Measurements from ENCODE around the gene THAP5. TPM values are rescaled to one million over a fixed set of nuclear protein-coding genes. Genes with fewer than 3 reads are reported as not detected.

Gene THAP5
- total RNA-seq, 1 experiment from 2014 or later = 11.8 TPM

DNA sequence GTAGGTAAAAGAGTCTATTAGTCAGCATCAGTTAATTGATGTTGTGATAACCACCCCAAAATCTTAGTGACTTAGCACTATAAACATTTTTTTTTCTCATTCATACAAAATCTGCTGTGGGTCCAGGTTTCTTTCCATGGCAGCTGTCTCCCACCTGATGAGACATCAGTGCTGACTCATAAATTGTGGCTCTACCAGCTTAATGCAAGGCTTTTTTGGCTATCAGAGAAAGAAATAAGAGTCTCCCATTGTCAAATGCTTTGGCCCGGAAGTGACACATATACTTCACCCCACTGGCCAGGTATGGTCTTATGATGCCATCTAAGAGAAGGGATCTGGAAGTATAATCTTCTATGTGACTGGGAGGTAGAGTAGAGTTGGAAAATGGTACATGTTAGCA lies 14.7 kb upstream of the THAP5 start:
- DNase-seq = peak; percentile 70
- Histone ChIP-seq H4K20me1 (ENCODE audit: low read length) (no peaks in the 10 kb centered on the region), H3K4me2 (ENCODE audit: low read length) (no peak overlapping the region), H3K9me2 (replicated peaks; ENCODE audit: low read length) (no peaks in the 10 kb centered on the region), H3K36me3 (ENCODE audit: low read depth, low read length) (peaks cover 4% of the 10 kb centered on the region; the same call in 1 of the 2 replicates), H3K27me3 (ENCODE audit: low read length) (no peaks in the 10 kb centered on the region), H3K4me1 (ENCODE audit: insufficient read depth, low read length) (peaks cover 14% of the 10 kb centered on the region; the same call in 1 of the 2 replicates), H3F3A (ENCODE audit: low read length, unreplicated experiment) (no peaks in the 10 kb centered on the region), H3K27ac (ENCODE audit: low read length) (no peak overlapping the region), H3K4me3 (ENCODE audit: low read length) (no peak overlapping the region), H3K9ac (ENCODE audit: low read length) (no peak overlapping the region), H3K79me2 (ENCODE audit: low read length) (no peaks in the 10 kb centered on the region), H3K9me3 (ENCODE audit: low read length) (no peaks in the 10 kb centered on the region), H2AFZ (ENCODE audit: low read length) (no peak overlapping the region)
- peak; percentile 62 for ATAC-seq
- TF ChIP-seq, protein P1, sequence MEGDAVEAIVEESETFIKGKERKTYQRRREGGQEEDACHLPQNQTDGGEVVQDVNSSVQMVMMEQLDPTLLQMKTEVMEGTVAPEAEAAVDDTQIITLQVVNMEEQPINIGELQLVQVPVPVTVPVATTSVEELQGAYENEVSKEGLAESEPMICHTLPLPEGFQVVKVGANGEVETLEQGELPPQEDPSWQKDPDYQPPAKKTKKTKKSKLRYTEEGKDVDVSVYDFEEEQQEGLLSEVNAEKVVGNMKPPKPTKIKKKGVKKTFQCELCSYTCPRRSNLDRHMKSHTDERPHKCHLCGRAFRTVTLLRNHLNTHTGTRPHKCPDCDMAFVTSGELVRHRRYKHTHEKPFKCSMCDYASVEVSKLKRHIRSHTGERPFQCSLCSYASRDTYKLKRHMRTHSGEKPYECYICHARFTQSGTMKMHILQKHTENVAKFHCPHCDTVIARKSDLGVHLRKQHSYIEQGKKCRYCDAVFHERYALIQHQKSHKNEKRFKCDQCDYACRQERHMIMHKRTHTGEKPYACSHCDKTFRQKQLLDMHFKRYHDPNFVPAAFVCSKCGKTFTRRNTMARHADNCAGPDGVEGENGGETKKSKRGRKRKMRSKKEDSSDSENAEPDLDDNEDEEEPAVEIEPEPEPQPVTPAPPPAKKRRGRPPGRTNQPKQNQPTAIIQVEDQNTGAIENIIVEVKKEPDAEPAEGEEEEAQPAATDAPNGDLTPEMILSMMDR (conservative IDR thresholded peaks at IDR 0.05; ENCODE audit: low read depth, low read length) = no peak
- TF ChIP-seq EZH2phosphoT487 (IDR thresholded peaks at IDR 0.05; ENCODE audit: borderline replicate concordance, low read length) (no peak), EZH2 (IDR thresholded peaks at IDR 0.05; ENCODE audit: low read length, unreplicated experiment) (no peak)
- intact Hi-C loops (cut with micrococcal nuclease) = no loop called here
- BruUV-seq (replicated peaks) = no TSS peak
- ChIA-PET POLR2A (ENCODE audit: unreplicated experiment) (no interaction called here), CTCF (no interaction called here)

DNA sequence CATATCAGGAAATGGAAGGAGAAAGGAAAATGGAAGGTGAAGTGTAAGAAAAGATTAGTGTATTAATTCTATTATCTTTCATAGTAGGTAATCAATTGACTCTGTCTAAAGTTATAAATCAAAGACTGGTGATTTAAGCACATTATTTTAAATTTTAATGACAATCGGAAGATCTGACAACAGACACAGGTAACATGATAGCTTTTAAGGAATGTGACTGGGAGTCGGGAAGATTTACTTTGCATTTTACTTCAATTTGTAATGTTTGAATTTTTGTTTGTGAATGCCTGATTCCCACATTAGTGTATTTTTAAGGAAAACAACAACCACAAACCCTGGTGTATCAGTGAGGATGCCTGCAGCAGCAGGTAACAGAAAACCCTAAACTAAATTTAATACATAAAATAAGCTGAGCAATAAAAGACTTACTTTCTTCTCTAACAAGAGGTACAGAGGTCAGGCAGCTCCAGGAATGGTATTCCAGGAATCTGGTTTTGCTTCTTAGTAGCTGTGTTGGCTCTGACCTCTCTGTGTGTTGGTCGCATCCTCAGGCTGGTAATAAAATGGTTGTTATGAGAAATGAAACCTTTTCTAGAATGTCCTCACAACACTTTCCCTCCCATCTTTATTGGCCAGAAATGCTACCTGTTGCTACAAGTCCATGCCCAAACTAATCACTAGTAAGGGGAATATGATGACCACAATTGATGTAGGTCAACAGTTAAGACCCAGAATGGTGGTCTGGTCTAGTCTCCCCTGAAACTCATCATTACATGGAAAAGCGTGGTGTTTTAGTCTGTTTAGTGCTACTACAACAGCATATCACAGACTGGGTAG lies 12.4 kb upstream of the THAP5 start:
- Histone ChIP-seq H3K9me3 (ENCODE audit: low read length) (no peaks in the 10 kb centered on the region), H3K9ac (ENCODE audit: low read length) (no peak overlapping the region), H4K20me1 (ENCODE audit: low read length) (no peaks in the 10 kb centered on the region), H3F3A (ENCODE audit: low read length, unreplicated experiment) (no peaks in the 10 kb centered on the region), H3K27ac (ENCODE audit: low read length) (no peak overlapping the region), H3K27me3 (ENCODE audit: low read length) (no peaks in the 10 kb centered on the region), H3K9me2 (replicated peaks; ENCODE audit: low read length) (no peaks in the 10 kb centered on the region), H3K4me2 (ENCODE audit: low read length) (peak overlapping the region; percentile 52), H3K4me1 (ENCODE audit: insufficient read depth, low read length) (peaks cover 14% of the 10 kb centered on the region; the same call in 1 of the 2 replicates), H3K36me3 (ENCODE audit: low read depth, low read length) (peaks cover 4% of the 10 kb centered on the region), H3K79me2 (ENCODE audit: low read length) (no peaks in the 10 kb centered on the region), H3K4me3 (ENCODE audit: low read length) (peak overlapping the region; percentile 18; the same call in 1 of the 2 replicates), H2AFZ (ENCODE audit: low read length) (peak overlapping the region; percentile 3; the same call in 1 of the 2 replicates)
- BruUV-seq (replicated peaks) = no TSS peak
- DNase-seq = peak; percentile 52
- no peak for ATAC-seq
- intact Hi-C loops (cut with micrococcal nuclease) = no loop called here
- TF ChIP-seq EZH2 (IDR thresholded peaks at IDR 0.05; ENCODE audit: low read length, unreplicated experiment) = no peak
- TF ChIP-seq EZH2phosphoT487 (IDR thresholded peaks at IDR 0.05; ENCODE audit: borderline replicate concordance, low read length) = no peak
- TF ChIP-seq, protein P1 (conservative IDR thresholded peaks at IDR 0.05; ENCODE audit: low read depth, low read length) = no peak
- ChIA-PET CTCF (no interaction called here), POLR2A (ENCODE audit: unreplicated experiment) (no interaction called here)

DNA sequence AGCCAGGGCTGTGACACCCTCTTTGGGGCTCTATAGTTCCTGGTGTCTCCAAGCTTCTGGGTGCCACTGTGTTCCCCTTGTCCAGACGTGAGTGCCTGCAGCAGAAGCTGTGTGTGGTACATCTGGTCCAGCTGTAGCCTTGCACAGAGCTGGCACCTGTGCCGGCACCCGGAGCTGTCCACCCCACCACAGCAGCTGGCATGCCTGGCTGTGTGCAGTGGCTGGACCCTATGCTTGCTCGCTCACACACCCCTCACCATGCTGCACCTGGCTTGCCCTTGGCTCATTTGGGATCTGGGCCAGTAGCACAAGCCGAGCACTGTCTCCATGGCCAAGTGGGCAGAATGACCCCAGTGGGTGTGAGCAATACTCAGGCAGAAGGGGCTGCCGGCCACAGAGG lies 10.8 kb upstream of the THAP5 start:
- H3K4me1 ChIP-seq (ENCODE audit: insufficient read depth, low read length) = peaks cover 14% of the 10 kb centered on the region; the same call in 1 of the 2 replicates
- no peak overlapping the region for H3K9ac ChIP-seq (ENCODE audit: low read length)
- H3K9me2 ChIP-seq (replicated peaks; ENCODE audit: low read length) = no peaks in the 10 kb centered on the region
- TF ChIP-seq, protein P1 (conservative IDR thresholded peaks at IDR 0.05; ENCODE audit: low read depth, low read length) = no peak
- TF ChIP-seq EZH2phosphoT487 (IDR thresholded peaks at IDR 0.05; ENCODE audit: borderline replicate concordance, low read length) (no peak), EZH2 (IDR thresholded peaks at IDR 0.05; ENCODE audit: low read length, unreplicated experiment) (no peak)
- H2AFZ ChIP-seq (ENCODE audit: low read length) = no peak overlapping the region
- CTCF ChIA-PET = no interaction called here
- intact Hi-C loops (cut with micrococcal nuclease) = no loop called here
- POLR2A ChIA-PET (ENCODE audit: unreplicated experiment) = no interaction called here
- ATAC-seq (no peak), DNase-seq (no peak)
- H3K27me3 ChIP-seq (ENCODE audit: low read length) = no peaks in the 10 kb centered on the region
- H3K4me3 ChIP-seq (ENCODE audit: low read length) = no peak overlapping the region
- no peak overlapping the region for H3K4me2 ChIP-seq (ENCODE audit: low read length)
- H3F3A ChIP-seq (ENCODE audit: low read length, unreplicated experiment) = no peaks in the 10 kb centered on the region
- no peaks in the 10 kb centered on the region for H3K79me2 ChIP-seq (ENCODE audit: low read length)
- H3K36me3 ChIP-seq (ENCODE audit: low read depth, low read length) = peaks cover 4% of the 10 kb centered on the region
- H3K9me3 ChIP-seq (ENCODE audit: low read length) = no peaks in the 10 kb centered on the region
- BruUV-seq (replicated peaks) = no TSS peak
- H3K27ac ChIP-seq (ENCODE audit: low read length) = no peak overlapping the region
- no peaks in the 10 kb centered on the region for H4K20me1 ChIP-seq (ENCODE audit: low read length)
